ENCODE data around the gene MLLT3. TPM values are rescaled to one million over a fixed set of nuclear protein-coding genes. Genes with fewer than 3 reads are reported as not detected.

The MLLT3 gene
- total RNA-seq, 1 donor from 2014 or later, result 7.7 TPM

GRCh38 chr9:20397348-20397747, 225.0 kb downstream of the MLLT3 start:
- DNase-seq (ENCODE audit: low spot score), result no peak
- Mint-ChIP-seq H3K27me3 (ENCODE audit: low read depth) (no peaks in the 10 kb centered on the region), H3K4me3 (ENCODE audit: unreplicated experiment) (no peak overlapping the region), H3K9me3 (ENCODE audit: low read depth) (no peaks in the 10 kb centered on the region), H3K4me1 (ENCODE audit: low read depth) (no peaks in the 10 kb centered on the region), H3K27ac (ENCODE audit: unreplicated experiment) (no peak overlapping the region), H3K36me3 (ENCODE audit: low read depth) (no peaks in the 10 kb centered on the region)
- TF ChIP-seq, protein P1, sequence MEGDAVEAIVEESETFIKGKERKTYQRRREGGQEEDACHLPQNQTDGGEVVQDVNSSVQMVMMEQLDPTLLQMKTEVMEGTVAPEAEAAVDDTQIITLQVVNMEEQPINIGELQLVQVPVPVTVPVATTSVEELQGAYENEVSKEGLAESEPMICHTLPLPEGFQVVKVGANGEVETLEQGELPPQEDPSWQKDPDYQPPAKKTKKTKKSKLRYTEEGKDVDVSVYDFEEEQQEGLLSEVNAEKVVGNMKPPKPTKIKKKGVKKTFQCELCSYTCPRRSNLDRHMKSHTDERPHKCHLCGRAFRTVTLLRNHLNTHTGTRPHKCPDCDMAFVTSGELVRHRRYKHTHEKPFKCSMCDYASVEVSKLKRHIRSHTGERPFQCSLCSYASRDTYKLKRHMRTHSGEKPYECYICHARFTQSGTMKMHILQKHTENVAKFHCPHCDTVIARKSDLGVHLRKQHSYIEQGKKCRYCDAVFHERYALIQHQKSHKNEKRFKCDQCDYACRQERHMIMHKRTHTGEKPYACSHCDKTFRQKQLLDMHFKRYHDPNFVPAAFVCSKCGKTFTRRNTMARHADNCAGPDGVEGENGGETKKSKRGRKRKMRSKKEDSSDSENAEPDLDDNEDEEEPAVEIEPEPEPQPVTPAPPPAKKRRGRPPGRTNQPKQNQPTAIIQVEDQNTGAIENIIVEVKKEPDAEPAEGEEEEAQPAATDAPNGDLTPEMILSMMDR (IDR thresholded peaks at IDR 0.05), result no peak

DNA sequence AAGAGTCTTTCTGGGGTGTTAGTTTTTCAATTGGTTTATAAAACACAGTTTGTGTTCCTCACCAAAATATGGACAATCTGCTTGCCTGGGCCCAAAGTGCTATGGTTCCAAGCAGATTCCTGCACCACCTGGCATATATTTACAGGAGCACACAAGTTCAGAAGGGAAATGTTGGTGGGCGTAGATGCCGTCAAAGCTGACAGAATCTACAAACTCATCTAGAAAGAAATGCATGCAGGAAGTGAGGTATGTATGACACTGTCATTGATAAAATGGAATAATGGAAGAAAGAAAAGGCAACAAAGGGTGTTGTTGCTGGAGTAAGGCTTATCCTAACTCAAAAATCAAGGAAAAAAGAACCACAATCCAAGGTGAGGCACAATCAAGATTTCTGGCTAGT, 225.8 kb downstream of the MLLT3 start:
- no peaks in the 10 kb centered on the region for H3K9me3 Mint-ChIP-seq (ENCODE audit: low read depth)
- H3K4me1 Mint-ChIP-seq (ENCODE audit: low read depth), result no peaks in the 10 kb centered on the region
- no peak for DNase-seq (ENCODE audit: low spot score)
- TF ChIP-seq, protein P1 (IDR thresholded peaks at IDR 0.05), result no peak
- H3K27me3 Mint-ChIP-seq (ENCODE audit: low read depth), result no peaks in the 10 kb centered on the region
- no peaks in the 10 kb centered on the region for H3K36me3 Mint-ChIP-seq (ENCODE audit: low read depth)
- no peak overlapping the region for H3K4me3 Mint-ChIP-seq (ENCODE audit: unreplicated experiment)
- H3K27ac Mint-ChIP-seq (ENCODE audit: unreplicated experiment), result no peak overlapping the region

- TF ChIP-seq, protein P1 (IDR thresholded peaks at IDR 0.05), result no peak
- no peaks in the 10 kb centered on the region for H3K27me3 Mint-ChIP-seq (ENCODE audit: low read depth)
- H3K4me3 Mint-ChIP-seq (ENCODE audit: unreplicated experiment), result no peak overlapping the region
- no peak for DNase-seq (ENCODE audit: low spot score)
- no peak overlapping the region for H3K27ac Mint-ChIP-seq (ENCODE audit: unreplicated experiment)
- H3K4me1 Mint-ChIP-seq (ENCODE audit: low read depth), result no peaks in the 10 kb centered on the region
- no peaks in the 10 kb centered on the region for H3K36me3 Mint-ChIP-seq (ENCODE audit: low read depth)
- H3K9me3 Mint-ChIP-seq (ENCODE audit: low read depth), result no peaks in the 10 kb centered on the region
Observed at GRCh38 chr9:20395651-20396050, 226.6 kb downstream of the MLLT3 start.

- H3K4me1 Mint-ChIP-seq (ENCODE audit: low read depth), result no peaks in the 10 kb centered on the region
- DNase-seq (ENCODE audit: low spot score), result no peak
- no peak overlapping the region for H3K27ac Mint-ChIP-seq (ENCODE audit: unreplicated experiment)
- H3K27me3 Mint-ChIP-seq (ENCODE audit: low read depth), result no peaks in the 10 kb centered on the region
- no peak overlapping the region for H3K4me3 Mint-ChIP-seq (ENCODE audit: unreplicated experiment)
- no peaks in the 10 kb centered on the region for H3K36me3 Mint-ChIP-seq (ENCODE audit: low read depth)
- no peaks in the 10 kb centered on the region for H3K9me3 Mint-ChIP-seq (ENCODE audit: low read depth)
- TF ChIP-seq, protein P1 (IDR thresholded peaks at IDR 0.05), result no peak
Observed at GRCh38 chr9:20394969-20395368, 227.3 kb downstream of the MLLT3 start.

- Mint-ChIP-seq H3K4me3 (ENCODE audit: unreplicated experiment) (no peak overlapping the region), H3K27me3 (ENCODE audit: low read depth) (no peaks in the 10 kb centered on the region), H3K36me3 (ENCODE audit: low read depth) (no peaks in the 10 kb centered on the region), H3K4me1 (ENCODE audit: low read depth) (no peaks in the 10 kb centered on the region), H3K27ac (ENCODE audit: unreplicated experiment) (no peak overlapping the region), H3K9me3 (ENCODE audit: low read depth) (peaks cover 3% of the 10 kb centered on the region)
- TF ChIP-seq, protein P1 (IDR thresholded peaks at IDR 0.05), result no peak
- no peak for DNase-seq (ENCODE audit: low spot score)
Observed at GRCh38 chr9:20391208-20391607, 231.1 kb downstream of the MLLT3 start.
